GM18517 (cell line): ENCODE data around the gene FBXL19.

Experiments used
- ATAC-seq: cut with Tn5 transposase; IDR thresholded peaks from one replicate; pipeline ENCODE4 v1.9.1; 2021; ENCODE audit warnings: mild to moderate bottlenecking, moderate library complexity; ENCODE audit not compliant: unreplicated experiment

The FBXL19 gene

GRCh38 chr16:30894540-30895368 is 28.6 kb upstream of the FBXL19 start:
- no peak for ATAC-seq

GRCh38 chr16:30895627-30896260 is 27.6 kb upstream of the FBXL19 start:
- no peak for ATAC-seq

- no peak for ATAC-seq
These were observed 27.0 kb upstream of the FBXL19 start, which contains the start of gene CTF1 for GRCh38 chr16:30896261-30896888. CTF1 (plus strand) TSS chr16:30896614; CDS start chr16:30896644, 30 bp downstream.

GRCh38 chr16:30896889-30897733 is 26.3 kb upstream of the FBXL19 start:
- no peak for ATAC-seq

GRCh38 chr16:30899794-30900193 is 23.6 kb upstream of the FBXL19 start:
- no peak for ATAC-seq

- ATAC-seq: no peak
These were observed 22.8 kb upstream of the FBXL19 start for GRCh38 chr16:30900588-30900987.

- ATAC-seq: no peak
These were observed 22.0 kb upstream of the FBXL19 start for GRCh38 chr16:30901201-30902028.

- ATAC-seq: no peak
These were observed 21.1 kb upstream of the FBXL19 start for GRCh38 chr16:30902029-30902972.

- no peak for ATAC-seq
These were observed 20.4 kb upstream of the FBXL19 start for GRCh38 chr16:30903002-30903401.

- no peak for ATAC-seq
These were observed 19.8 kb upstream of the FBXL19 start for GRCh38 chr16:30903596-30903995.

GRCh38 chr16:30904114-30904780 is 19.1 kb upstream of the FBXL19 start:
- no peak for ATAC-seq

GRCh38 chr16:30907064-30907463 is 16.3 kb upstream of the FBXL19 start:
- ATAC-seq: no peak

- no peak for ATAC-seq
These were observed 12.8 kb upstream of the FBXL19 start for GRCh38 chr16:30910427-30911029.

- no peak for ATAC-seq
These were observed 10.5 kb upstream of the FBXL19 start for GRCh38 chr16:30912794-30913412.

GRCh38 chr16:30914830-30915229 is 8.5 kb upstream of the FBXL19 start:
- ATAC-seq: no peak

- ATAC-seq: no peak
These were observed 4.8 kb upstream of the FBXL19 start for GRCh38 chr16:30918614-30919013.

- ATAC-seq: no peak
These were observed 2.5 kb upstream of the FBXL19 start for GRCh38 chr16:30920891-30921290.

GRCh38 chr16:30921459-30921747 is 2.0 kb upstream of the FBXL19 start:
- ATAC-seq: no peak
